GM12878 (cell line): ENCODE results near the gene NT5DC4.

Experiments used
- CTCF ChIP-seq, 3 experiments: IDR thresholded peaks in 2 of 3; conservative IDR thresholded peaks in 1 of 3; 2 replicates each; pipeline ENCODE4 v1.5.1; 2011; ENCODE audit warnings: low read depth in 3 of 3, low read length in 3 of 3, mild to moderate bottlenecking in 3 of 3, control low read depth in 2 of 3, moderate library complexity in 2 of 3, inconsistent platforms in 1 of 3, mixed read lengths in 1 of 3; ENCODE audit not compliant: control insufficient read depth in 2 of 3, insufficient read depth in 1 of 3; ENCODE audit errors: extremely low read depth in 1 of 3
- POLR2A ChIP-seq: IDR thresholded peaks from 2 replicates; pipeline ENCODE4 v1.6.1; 2011; ENCODE audit warnings: low read depth, mild to moderate bottlenecking, low read length
- POLR2AphosphoS2 ChIP-seq: IDR thresholded peaks from 2 replicates; pipeline ENCODE4 v1.6.1; 2011; ENCODE audit warnings: low read depth, mild to moderate bottlenecking, low read length, improper control_type of control experiment, moderate library complexity
- POLR2AphosphoS5 ChIP-seq: IDR thresholded peaks from 2 replicates; pipeline ENCODE4 v1.6.1; 2011; ENCODE audit warnings: mild to moderate bottlenecking, low read length, inconsistent platforms
- RELA ChIP-seq: fragments of 450-650 bp; IDR thresholded peaks from 2 replicates; pipeline ENCODE4 v1.8.0; 2014; ENCODE audit warnings: borderline replicate concordance; ENCODE audit not compliant: partially characterized antibody

DNA sequence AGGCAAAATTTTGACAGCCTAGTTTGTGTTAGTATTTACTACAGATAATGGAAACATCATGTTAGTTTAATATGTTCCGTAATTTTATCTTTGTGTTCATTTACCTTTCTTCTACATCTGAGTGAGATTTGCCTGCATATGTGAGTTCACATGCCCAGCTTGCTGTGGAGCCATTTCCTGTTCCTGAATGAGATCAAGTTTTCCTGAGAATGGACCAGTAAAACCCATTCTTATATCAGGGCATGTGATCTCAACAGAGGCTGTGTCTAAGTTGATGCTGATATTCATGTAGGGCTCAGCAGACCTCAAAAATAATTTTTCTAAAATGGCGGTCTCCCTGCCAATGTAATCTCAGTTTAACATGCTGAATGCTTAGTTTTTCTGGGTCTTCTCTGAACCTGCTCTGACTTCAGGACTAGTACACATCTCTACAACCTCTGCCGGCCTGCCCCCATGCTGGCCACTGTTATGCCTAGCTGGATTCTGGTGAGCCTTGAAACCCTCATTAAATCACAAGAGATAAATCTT is 62.4 kb downstream of the NT5DC4 start:
- no peak for TF ChIP-seq RELA
- no peak for TF ChIP-seq POLR2AphosphoS2
- no peak for TF ChIP-seq POLR2AphosphoS5
- TF ChIP-seq CTCF (IDR thresholded peaks at IDR 0.05 in 2 of 3, conservative IDR thresholded peaks at IDR 0.05 in 1 of 3; ENCODE audit: control insufficient read depth in 2 of 3, extremely low read depth in 1 of 3, insufficient read depth in 1 of 3, low read depth in 3 of 3, low read length in 3 of 3), result no peak
- TF ChIP-seq POLR2A, result no peak
